GM19372 (cell line): Measurements from ENCODE around the gene UHRF2.
"Not testable (repeated sequence)": the region's sequence is repeated elsewhere in the genome, so short reads cannot be mapped to it uniquely, and the experiment has no call there.

Source experiments
- ATAC-seq: cut with Tn5 transposase; IDR thresholded peaks from one replicate; pipeline ENCODE4 v1.9.1; 2021; ENCODE audit warnings: mild to moderate bottlenecking, low read depth, moderate library complexity; ENCODE audit not compliant: unreplicated experiment

Gene UHRF2

DNA sequence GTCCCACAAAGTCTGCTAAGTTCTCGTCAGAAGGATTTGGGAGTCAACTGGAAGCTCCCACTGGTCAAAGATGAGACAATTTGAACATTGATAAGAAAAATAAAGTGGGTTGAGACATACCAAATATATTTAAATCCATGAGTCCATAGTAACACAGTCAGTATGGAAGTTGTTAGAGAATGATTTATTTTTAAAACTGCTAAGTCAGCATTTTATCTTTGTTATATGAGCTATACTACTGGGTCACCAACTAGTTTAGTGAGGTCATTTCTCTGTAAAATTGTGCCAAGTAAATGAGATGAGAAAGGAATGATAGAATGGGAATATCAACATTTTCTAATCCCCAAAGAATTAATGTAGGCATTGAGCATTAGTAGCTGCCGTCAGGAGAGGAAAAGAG lies 60.2 kb downstream of the UHRF2 start:
- ATAC-seq: no peak

DNA sequence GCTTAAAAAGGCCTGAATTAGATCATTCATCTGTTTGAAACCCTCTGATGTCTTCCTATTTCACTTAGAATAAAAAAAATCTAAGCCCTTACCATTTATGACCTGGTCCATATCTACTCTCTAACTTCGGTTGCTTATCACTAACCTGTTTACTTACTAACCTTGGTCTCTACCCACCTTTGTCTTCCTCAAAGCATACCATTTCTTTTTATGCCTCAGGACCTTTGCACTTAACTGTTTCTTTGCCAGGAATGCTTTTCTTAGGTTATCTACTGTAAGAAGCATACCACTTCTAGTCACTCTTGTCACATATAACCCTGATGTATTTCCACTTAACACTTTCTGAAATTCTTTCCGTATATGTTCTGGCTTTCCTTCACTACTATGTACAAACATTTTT lies 67.0 kb downstream of the UHRF2 start:
- ATAC-seq: no peak

DNA sequence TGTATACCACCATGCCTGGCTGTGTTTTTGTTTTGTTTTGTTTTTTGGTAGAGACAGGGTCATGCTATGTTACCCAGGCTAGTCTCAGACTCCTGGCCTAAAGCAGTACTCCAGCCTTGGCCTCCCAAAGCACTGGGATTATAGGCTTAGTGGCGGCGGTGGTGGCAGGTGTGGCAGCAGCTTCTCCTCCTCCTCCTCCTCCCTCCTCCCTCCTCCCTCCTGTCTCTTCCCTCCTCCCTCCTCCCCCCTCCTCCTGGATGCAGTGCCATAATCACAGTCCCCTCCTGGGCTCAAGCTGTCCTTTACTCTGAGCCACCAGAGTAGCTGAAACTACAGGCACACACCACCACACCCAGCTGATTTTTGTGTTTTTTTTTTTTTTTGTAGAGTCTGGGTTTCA lies 71.2 kb downstream of the UHRF2 start:
- ATAC-seq: no peak

- no peak for ATAC-seq
Observed at GRCh38 chr9:6488395-6488794, 75.4 kb downstream of the UHRF2 start.

DNA sequence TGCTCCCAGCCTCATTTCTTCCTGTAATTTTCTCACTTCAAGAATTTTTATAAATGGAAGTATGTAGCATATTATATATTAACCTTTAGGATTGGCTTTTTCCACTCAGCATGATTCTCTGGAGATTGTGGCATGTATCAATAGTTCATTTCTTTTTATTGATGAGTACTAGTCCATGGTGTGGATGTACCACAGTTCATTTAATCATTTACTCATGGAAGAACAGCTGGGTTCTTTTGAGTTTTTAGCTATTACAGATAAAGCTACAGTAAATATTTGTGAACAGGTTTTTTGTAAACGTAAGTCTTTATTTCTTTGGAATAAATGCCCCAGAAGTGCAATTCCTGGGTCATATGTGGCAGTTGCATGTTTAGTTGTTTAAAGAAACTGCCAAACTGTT lies 76.1 kb downstream of the UHRF2 start:
- no peak for ATAC-seq

DNA sequence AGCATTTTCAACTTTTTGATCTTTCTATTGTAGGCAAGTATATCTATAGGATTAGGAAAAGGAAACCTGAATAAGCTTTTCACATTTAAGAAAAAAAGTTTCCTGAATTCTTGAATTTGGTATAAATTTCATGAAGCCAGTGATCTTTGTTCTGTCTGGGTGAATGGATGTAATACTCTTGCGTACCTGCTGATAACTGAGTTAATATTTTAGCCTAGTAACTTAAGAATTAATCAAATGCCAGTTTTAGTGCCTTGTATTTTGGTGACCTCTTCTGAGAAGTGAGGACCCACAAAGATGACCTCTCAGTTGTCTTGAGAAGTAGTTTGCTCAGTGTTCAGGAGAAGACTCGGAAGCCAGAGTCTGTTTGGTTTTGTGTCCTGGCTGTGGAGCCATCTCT lies 77.9 kb downstream of the UHRF2 start:
- ATAC-seq: no peak

GRCh38 chr9:6495466-6495865 lies 82.5 kb downstream of the UHRF2 start:
- no peak for ATAC-seq

DNA sequence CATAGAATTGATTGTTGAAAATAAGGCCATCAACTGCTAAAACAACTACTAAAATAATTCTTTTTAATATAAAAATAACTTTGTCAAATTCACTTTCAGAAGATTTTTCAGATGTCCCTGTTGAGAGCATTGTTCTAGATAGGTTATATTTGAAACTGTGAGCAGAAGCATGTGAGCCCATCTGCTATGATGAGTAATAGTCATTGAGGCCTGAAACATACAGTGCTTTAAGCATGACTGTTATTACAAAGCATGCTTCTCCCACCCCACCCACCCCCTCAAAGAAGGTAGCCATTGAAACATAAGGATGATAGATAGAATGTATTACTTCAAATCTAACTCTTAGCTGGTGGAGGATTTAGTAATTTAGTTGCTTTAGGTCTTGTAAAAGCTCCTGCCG lies 86.0 kb downstream of the UHRF2 start:
- no peak for ATAC-seq

- ATAC-seq: no peak
Observed at GRCh38 chr9:6501526-6502210, 88.7 kb downstream of the UHRF2 start.

DNA sequence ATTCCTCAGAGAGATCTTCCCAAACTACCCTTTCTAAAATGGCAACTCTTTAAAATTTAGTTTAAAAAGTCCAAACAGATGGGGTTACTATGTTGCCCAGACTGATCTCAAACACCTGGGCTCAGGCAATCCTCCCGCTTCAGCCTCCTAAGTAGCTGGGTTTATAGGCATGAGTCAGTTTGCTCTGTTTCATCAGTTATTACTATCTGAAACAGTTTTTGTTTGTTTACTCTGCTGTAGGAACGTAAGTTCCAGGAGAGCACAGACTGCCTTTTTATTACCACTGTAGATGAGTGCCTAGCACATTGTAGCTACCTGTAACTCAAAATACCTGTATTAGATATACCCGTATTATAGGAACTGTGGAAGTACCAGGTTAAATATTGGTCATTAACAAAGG lies 89.4 kb downstream of the UHRF2 start:
- no peak for ATAC-seq

- ATAC-seq: no peak
Observed at GRCh38 chr9:6506571-6506970, 93.6 kb downstream of the UHRF2 start.

DNA sequence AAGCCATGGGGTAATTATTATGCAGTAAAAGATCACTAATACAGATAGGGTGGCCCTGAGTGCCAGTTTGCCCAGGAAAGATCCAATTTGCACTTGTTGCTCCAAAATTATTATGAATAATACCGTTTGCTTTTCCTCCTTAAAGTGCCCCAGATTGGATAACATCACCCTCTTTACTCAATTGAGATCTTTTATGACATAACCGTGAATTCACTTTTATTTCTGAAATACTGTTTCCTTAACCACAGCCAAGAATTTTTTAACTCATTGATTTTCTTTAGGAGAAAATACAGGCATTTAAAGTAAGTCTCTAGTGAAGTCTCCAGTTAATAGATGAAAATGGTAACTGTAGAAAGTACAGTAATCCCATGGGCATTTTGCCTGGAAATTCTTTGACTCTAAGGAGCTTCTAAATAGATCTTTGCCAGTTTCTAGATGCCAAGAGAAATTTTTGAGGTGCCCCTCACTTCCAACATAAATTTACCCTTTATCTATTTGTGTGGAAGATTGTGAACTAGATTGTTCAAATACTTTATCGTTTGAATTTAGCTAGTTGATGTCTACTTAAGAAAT lies 99.2 kb downstream of the UHRF2 start:
- ATAC-seq: no peak

DNA sequence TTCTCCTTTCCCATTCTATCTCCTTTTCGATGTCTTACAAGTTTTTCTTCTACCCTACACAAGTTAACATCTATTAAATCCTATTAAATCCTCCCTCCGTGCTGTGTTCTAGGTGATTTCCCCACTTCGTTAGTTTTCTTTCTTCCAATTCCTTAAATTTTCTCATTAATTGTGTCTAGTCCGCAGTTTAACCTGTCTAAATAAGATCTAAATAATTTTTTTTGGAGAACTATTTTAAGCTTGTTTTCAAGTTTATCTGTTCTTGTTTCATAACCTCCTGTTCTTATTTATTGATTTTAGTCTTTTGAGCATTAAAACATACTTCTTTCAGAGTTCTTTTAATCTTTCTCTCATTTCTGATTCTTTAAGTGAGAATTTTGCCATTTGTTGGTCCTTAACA lies 109.3 kb downstream of the UHRF2 start:
- no peak for ATAC-seq

DNA sequence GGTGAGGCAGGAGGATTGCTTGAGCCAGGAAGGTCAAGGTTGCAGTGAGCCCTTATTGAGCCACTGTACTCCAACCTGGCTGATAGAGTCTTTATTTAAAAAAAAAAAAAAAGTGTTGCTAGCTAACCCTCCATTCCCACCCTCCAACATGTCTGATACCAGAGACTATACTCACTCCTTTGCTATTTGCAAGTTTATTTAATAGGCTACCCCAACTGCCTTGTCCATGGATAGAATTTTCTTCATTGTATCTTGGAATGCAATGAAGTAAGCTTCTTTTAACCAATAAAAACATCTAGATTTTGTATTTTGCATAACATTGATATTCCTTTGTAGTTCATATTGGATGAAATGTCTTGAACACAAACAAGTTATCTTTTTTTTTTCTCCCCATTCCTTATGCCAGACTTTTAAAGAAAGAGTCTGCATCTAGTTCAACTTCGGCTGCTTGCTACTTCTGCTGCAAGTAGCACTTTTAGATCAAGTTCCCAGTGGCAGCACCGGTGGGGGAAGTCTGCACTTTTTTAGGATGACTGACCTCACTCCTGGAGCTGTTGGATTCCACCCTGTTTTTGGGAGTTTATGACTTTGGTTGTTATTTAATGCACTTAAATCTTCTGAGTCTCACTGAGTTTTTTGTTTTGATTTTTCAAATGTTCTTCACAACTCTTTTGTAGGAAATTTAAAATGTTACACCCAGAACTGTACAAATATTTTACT lies 112.5 kb downstream of the UHRF2 start:
- ATAC-seq: no peak

- ATAC-seq: no peak
Observed at GRCh38 chr9:6535594-6535993, 122.6 kb downstream of the UHRF2 start.

- no peak for ATAC-seq
Observed at GRCh38 chr9:6538666-6539071, 125.7 kb downstream of the UHRF2 start.

DNA sequence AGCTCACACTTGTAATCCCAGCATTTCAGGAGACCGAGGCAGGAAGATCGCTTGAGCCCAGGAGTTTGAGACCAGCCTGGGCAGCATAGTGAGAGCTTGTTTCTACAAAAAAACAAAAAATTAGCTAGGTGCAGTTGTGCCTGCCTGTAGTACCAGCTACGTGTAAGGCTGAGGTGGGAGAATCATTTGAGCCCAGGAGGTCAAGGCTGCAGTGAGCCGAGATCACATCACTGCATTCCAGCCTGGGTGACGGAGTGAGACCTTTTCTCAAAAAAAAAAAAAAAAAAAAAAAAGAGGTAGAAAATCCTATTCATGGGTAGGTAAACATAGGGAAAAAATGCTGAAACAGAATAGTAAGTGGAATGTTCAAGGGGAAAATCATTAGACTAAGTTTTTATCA lies 129.6 kb downstream of the UHRF2 start:
- not testable (repeated sequence) for ATAC-seq

DNA sequence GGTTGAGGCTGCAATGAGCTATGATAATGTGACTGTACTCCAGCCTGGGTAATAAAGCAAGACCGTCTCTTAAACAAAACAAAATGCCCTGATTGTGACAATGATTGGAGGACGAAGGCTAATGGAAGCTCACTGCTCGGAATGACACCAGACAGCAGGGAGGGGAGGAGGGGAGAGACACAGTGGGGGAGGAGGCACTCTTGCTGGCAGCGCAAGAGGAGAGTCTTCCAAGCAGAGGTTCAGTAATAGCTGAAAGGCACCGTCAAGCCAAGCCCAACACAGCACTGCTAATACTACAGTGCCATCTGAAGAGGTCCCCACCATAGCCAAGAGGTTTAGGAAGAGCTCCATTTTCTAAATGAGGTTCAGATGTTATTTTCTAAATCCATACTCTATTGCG lies 130.2 kb downstream of the UHRF2 start:
- no peak for ATAC-seq

GRCh38 chr9:6545017-6545691 lies 132.2 kb downstream of the UHRF2 start:
- no peak for ATAC-seq

GRCh38 chr9:6549106-6549800 lies 136.3 kb downstream of the UHRF2 start:
- no peak for ATAC-seq

- no peak for ATAC-seq
Observed at GRCh38 chr9:6551136-6551535, 138.1 kb downstream of the UHRF2 start.
